T follicular helper cell (primary cell): ENCODE data around the gene SERAC1.

Source experiments
- DNase-seq: peaks from one replicate; pipeline ENCODE4 v3.0.0-alpha.2; 2020; ENCODE audit warnings: low read depth

Gene SERAC1

GRCh38 chr6:158078320-158078719 is 89.7 kb downstream of the SERAC1 start:
- no peak for DNase-seq

DNA sequence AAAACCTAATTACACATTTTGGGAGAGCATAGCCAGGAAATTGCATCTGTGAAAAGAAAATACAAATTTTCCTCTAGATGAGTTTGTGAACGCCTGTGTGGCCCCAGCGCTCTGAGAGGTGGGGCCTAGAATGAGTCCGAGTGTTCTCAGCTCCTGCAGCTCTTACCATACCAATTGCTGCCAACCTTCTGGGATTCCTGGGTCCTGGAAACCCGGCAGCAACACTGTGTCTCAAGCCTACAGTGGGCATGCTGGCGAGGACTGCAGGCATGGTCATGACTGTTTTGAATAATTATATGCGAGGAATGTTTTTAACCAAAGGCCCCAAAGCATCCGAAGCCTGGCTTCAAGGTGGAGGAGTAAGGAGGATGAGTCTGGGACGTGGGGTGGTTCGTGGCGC is 90.4 kb downstream of the SERAC1 start:
- DNase-seq, result no peak

DNA sequence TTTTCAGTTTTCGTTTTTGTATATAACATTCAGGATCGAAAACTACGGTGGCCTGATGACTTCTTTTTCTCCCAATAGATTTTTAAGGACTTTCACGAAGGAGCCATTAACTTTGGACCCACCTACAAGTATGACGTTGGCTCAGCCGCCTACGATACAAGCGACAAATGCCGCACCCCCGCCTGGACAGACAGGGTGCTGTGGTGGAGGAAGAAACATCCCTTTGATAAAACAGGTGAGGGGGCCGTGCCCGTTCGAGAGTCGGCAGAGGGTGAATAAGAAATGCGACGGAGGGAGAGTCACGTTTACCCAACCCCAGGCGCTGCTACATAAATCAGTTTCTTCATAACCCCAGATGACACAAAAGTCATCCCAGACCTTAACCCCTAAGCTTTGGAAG is 91.5 kb downstream of the SERAC1 start:
- no peak for DNase-seq

DNA sequence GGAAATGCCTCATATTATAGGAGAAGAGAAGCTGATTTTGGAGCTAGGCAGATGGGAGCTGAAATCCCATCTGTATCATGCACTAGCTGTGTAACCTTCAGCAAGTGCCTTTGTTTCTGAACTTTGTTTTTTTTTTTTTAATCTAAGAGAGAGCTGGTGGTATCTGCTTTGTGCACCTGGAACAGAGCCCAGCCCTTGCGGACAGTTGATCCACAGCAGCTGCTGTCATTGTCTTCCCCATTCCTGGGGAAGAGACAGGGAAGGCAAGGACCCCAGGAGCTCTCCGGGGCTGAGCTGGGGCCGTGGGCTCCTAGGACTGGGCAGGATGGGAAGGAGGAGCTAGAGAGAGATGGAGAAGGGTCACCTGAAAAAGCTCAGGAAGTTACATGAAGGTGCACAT is 94.3 kb downstream of the SERAC1 start:
- DNase-seq, result no peak

DNA sequence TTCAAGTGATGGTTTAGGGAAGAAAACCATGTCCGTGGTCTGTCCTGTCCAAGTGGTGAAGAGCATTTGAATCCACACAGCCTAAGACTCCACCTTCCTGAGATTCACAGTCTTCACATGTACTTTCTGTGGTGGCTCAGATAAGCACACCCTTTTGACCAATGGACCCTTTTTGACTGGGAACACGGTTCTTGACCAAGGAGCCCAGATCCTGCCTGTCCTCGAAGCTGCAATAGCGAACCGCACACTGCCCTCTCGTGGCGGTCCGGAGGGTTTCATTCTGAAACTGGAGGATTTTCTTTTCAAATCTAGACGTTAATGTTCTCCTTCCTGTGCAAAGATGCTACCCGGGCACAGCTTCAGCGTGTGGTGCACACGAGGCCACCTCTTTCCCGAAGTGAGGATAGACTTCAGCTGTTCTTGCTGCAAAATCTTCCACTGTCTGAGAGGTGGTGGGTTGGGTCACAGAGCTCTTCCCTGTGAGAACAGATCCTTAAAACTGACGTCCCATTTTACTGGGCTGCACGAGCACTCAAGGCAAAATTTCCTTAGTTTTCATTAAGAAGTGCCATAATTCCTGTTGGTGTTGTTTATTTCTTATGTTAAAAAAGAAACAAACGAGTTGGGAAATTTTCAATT is 95.9 kb downstream of the SERAC1 start:
- peak; percentile 36 for DNase-seq

DNA sequence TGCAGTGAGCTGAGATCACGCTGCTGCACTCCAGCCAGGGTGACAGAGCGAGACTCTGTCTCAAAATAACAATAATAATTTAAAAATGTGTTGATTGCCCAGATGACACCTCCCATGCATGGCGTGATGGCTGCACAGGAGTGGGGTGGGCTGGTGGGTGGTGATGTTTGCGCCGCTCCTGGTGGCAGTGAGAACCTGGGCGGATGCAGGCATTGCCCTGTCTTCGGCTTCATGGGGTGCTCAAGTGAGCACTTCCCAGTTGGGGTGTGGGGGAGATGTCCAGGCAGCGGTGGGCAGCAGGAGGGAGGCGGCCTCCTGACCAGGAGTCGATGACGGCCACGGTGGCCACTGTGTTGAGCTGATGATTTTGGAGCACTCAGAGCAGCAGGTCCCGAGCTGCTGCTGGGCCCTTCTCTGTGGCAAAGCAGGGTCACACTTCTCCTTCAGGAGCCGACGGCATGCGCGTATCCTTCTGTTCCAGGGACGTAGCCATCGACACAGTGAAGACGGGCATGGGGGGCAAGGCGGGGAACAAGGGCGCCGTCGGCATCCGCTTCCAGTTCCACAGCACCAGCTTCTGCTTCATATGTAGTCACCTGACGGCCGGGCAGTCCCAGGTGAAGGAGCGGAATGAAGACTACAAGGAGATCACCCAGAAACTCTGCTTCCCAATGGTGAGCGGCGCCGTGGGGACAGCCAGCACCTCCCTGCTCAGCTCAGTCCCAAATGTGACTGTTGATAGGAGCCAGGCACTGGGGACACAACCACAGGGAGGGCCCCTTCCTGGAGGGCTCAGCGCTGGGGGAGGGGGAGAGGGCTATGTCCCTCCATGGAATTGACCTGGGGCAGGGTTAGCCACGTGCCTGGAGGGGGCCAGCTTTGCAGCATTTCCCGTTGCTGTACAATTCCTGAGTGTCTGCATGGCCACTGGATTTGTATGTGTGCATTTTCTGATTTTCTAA is 96.7 kb downstream of the SERAC1 start:
- no peak for DNase-seq

GRCh38 chr6:158070513-158070912 is 97.5 kb downstream of the SERAC1 start:
- no peak for DNase-seq

DNA sequence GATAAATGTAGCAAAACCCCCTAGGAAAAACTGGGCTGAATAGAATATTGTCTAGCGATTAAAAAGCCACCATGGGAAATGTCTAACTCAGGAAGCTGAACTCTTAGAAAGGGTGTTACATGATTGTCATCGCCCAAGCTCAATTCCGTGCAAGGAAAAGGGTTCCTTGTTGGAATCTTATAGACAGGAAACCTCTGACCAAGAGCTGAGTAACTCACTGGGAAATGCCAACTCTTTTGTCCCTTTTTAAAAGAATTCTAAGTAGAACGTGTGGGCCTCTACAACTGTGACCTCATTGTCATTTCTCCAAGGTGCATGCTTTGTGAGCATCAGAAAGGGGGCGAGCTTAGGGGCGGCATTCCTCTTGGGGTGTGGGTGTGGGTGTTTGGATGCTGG is 98.3 kb downstream of the SERAC1 start:
- DNase-seq, result no peak

DNA sequence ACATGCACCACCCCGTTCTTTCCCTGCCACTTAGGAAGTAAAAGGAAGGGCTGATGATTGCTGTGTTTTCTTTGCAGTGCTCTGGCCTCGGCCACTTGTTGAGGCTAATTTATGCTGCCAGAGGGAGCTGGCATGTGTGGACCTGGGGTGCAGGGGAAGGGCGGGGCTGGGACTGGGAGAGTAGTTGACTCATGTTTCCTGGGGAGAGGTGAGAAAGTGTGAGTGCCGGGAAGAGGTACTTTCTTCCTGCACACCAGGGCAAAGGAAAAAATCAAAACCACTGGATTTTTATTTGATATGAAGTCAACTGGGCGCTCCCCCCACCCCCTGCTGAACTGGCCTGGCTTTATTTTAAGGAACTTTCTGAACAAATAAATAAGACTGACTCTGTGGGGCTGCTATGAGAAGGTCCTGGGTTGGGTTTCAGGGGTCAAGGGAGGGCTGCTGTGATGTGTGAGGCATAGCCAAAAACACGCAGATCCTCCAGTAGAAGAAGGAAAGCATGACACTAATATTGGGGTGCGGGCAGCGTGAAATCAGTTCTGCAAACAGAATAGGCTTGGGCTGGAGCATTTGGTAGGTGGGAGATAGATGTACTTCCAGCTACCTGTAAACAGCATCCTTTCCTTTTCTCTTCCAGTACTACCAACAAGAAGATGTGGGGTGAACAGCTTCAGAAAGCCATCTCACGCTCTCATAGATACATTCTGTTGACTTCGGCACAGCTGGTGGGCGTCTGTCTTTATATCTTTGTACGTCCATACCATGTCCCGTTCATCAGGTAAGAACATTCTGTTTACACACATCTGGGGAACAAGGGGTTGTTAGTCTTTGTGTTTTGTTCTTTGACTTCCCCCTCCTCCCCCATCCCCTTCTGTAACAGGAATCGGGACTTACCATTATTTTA is 98.9 kb downstream of the SERAC1 start:
- DNase-seq, result no peak

DNA sequence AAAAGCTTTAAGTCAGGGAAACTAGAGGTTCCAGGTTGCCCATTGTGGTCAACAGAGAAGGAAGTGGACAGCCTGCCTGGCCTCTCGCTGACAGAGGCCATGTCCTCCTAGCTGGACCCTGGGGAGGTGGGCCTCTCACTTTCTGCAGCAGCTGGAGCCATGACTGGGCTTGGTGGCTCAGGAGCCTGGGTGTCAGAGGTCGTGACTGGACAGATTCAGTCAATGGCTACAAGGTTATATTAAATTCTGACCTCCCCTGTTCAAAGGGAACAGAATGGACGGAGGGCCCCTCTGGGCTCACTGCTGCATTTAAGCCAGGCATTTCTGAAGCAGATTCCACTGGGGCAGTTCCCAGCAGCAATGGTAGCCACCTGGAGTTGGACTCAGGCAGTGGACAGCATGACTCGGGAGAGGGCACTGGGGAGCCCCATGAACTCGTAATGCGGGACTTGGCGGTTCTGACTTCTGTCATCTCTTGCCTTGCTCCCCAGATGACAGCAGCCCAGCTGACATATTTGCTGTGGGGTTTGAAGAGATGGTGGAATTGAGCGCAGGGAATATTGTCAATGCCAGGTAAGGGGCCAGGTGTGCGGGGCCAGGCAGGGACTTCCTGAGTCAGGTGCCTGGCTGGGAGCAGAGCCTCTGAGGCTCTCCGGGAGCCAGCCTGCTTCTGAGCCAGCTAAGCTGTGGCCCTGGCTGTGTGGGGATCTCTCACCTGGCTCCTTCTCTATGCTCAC is 99.7 kb downstream of the SERAC1 start:
- DNase-seq, result no peak

DNA sequence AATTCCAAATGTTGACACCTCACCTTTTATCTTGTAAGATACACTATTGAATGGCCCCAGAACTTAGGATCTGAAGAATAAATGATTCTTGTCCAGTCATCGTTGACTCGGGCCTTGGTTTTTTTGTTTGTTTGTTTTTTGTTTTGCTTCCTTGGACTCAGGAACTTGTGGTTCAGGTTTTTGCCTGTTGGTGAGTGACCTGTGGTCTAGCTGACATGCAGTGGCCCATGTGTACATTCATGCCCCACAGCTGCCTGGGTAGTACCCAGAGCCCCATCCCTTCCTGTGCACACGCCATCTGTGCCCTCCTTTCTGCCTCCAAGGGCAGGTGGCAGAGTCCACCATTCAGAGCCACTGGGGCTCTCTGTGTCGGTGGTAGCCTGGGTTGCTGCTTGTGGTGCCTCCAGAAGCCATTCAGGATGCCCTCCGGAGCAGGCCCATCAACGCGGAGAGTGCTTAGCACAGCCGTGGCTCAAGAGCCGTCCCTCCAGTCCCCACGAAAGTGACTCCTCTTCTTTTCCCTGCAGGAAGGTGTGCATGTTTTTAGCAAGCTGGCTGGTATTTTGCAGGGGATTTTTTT is 100.5 kb downstream of the SERAC1 start:
- no peak for DNase-seq

DNA sequence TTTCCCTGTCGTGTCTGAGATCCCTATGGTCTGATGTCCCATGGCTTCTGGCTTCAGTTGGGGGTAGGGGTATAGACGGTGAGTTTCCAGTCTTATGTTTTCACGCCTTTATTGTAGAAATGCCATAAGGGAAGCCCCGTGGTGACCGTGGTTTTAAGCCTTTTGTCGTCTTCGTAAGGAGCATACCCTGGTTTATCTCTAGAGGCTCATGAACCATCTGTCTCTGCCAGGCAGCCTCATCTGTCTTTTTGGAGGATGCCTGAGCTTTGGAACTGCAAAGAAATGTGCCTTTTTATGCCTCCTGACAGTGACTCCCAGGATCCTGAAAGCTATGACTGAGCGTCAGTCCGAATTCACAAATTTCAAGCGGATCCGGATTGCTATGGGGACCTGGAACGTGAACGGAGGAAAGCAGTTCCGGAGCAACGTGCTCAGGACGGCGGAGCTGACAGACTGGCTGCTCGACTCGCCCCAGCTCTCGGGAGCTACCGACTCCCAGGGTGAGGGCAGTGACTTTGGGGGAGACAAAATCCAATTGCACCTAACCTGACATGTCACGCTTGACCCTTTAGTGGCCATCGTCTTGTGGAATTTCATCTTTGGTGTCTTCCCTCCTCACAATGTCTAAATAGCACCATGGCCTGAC is 101.8 kb downstream of the SERAC1 start:
- DNase-seq, result no peak

DNA sequence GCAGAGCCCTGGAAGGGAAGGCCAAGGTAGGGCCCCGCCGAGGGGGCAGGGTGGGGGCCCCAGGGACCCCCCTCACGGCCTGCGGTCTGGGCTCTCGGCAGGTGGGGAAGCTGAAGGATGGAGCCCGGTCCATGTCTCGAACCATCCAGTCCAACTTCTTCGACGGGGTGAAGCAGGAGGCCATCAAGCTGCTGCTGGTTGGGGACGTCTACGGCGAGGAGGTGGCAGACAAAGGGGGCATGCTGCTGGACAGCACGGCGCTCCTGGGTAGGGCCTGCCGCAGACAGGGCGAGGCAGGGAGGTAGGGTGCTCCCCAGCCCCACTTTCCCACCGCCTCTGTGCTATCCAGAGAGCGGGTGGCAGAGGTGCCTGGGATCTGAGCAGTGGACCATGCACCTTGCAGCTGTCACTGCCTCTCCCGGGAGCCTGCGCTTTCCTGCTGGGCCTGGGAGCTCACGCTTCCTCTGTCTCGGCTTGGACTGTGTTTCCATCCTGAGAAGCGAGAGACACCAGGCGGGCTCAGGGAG is 103.3 kb downstream of the SERAC1 start:
- no peak for DNase-seq

GRCh38 chr6:158063736-158064135 is 104.3 kb downstream of the SERAC1 start:
- no peak for DNase-seq

DNA sequence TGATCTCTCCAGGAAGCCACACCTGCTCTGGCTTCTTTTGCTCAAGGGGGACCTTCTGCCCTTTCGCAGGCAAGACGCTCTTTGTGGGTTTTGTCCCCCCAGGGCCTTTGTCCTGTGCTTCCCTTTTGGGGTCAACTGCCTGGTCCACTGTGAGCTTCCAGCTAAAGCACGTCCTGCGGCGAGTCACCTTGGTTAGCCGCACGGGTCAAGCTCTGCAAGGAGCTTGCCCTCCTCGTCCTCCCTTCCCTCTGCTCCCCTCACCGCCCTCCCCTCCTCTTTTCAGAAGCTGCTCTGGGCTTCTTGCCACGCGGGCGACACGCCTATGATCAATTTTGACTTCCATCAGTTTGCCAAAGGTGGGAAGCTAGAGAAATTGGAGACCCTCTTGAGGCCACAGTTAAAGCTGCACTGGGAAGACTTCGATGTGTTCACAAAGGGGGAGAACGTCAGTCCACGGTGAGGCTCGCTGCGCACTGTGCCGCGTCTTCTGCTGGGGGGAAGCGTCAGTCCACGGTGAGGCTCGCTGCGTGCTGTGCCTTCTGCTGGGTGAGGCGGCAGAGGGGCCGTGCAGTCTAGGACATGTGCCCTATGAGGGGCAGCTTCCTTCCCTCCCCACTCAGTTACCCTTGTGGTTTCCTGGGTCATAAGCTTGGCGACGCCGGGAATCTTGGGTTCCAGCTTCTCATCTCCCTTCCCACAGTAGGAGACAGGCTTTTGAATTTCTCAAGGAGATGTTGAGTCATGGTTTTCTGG is 106.2 kb downstream of the SERAC1 start:
- no peak for DNase-seq

DNA sequence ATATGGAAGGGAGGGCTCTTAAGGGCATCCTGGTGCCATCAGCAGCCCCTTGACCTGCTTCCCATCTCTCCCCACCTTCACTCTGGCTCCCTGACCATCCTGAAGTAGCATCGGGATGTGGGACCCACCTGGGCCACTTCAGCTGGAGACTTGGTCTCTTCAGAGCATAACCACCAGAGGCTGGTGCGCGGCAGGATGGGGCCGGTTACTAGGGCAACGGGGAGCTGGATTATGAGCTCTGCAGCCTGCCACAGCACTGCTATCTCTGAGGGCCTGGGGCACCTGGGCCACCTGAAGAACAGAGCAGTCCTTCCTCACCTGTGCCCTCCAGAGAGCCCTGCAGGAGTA is 106.7 kb downstream of the SERAC1 start:
- DNase-seq, result no peak

- no peak for DNase-seq
These were observed 107.4 kb downstream of the SERAC1 start for GRCh38 chr6:158060455-158061360.
